ENCODE measurements around the gene IL4.

GRCh38 chr5:132678735-132679134, 4.9 kb downstream of the IL4 start:
- TF ChIP-seq CTCF (IDR thresholded peaks at IDR 0.05) (no peak), POLR2A (IDR thresholded peaks at IDR 0.05) (no peak)

Measured in right lobe of liver (tissue), 4 donors.